Astrocyte (in vitro differentiated cells and primary cell): Measurements from ENCODE around the gene GAGE12J. TPM values are rescaled to one million over a fixed set of nuclear protein-coding genes. Genes with fewer than 3 reads are reported as not detected.

Experiments used
- DNase-seq: peaks from one replicate; pipeline ENCODE4 v3.0.0-alpha.2; 2010; ENCODE audit warnings: low read depth
- FAIRE-seq: peaks from 2 replicates; lab custom pipeline; 2011; peaks lifted over from hg19 to GRCh38; lab: Jason Lieb, UNC
- H2AFZ ChIP-seq: 2 replicates; pipeline ENCODE4 v1.6.0; 2012; ENCODE audit warnings: low read depth, low read length, inconsistent platforms
- H3K27ac ChIP-seq: 2 replicates; pipeline ENCODE4 v1.5.1; 2011; ENCODE audit warnings: low read depth, low read length, inconsistent platforms
- H3K27me3 ChIP-seq: 2 replicates; pipeline ENCODE4 v1.6.0; 2011; ENCODE audit warnings: low read length, inconsistent platforms; ENCODE audit not compliant: insufficient read depth
- H3K36me3 ChIP-seq: 2 replicates; pipeline ENCODE4 v1.5.1; 2011; ENCODE audit warnings: low read length, inconsistent platforms; ENCODE audit not compliant: insufficient read depth
- H3K4me1 ChIP-seq: 2 replicates; pipeline ENCODE4 v1.5.1; 2011; ENCODE audit warnings: low read length, inconsistent platforms; ENCODE audit not compliant: insufficient read depth
- H3K4me2 ChIP-seq: 2 replicates; pipeline ENCODE4 v1.6.0; 2012; ENCODE audit warnings: low read length, inconsistent platforms
- H3K4me3 ChIP-seq: 2 replicates; pipeline ENCODE4 v1.5.1; 2011; ENCODE audit warnings: low read depth, mild to moderate bottlenecking, low read length, inconsistent platforms; ENCODE audit not compliant: insufficient read depth
- H3K79me2 ChIP-seq: 2 replicates; pipeline ENCODE4 v1.6.0; 2012; ENCODE audit warnings: mild to moderate bottlenecking, low read length, inconsistent platforms; ENCODE audit not compliant: insufficient read depth
- H3K9ac ChIP-seq: 2 replicates; pipeline ENCODE4 v1.6.0; 2012; ENCODE audit warnings: mild to moderate bottlenecking, low read length, inconsistent platforms
- H3K9me3 ChIP-seq: 2 replicates; pipeline ENCODE4 v1.5.1; 2012; ENCODE audit warnings: low read depth, mild to moderate bottlenecking, low read length, inconsistent platforms; ENCODE audit not compliant: insufficient read depth
- H4K20me1 ChIP-seq: 2 replicates; pipeline ENCODE4 v1.6.0; 2012; ENCODE audit warnings: low read length, inconsistent platforms; ENCODE audit not compliant: insufficient read depth
- H3K27ac Mint-ChIP-seq: one replicate; pipeline ENCODE4 v1.8.0; 2021; ENCODE audit warnings: mild to moderate bottlenecking, mixed read lengths; ENCODE audit not compliant: unreplicated experiment
- H3K27me3 Mint-ChIP-seq: one replicate; pipeline ENCODE4 v1.8.0; 2021; ENCODE audit warnings: low read depth, mixed read lengths; ENCODE audit not compliant: unreplicated experiment
- H3K36me3 Mint-ChIP-seq: one replicate; pipeline ENCODE4 v1.8.0; 2021; ENCODE audit warnings: low read depth, mixed read lengths; ENCODE audit not compliant: unreplicated experiment
- H3K4me1 Mint-ChIP-seq: one replicate; pipeline ENCODE4 v1.8.0; 2021; ENCODE audit warnings: low read depth, mixed read lengths; ENCODE audit not compliant: unreplicated experiment
- H3K4me3 Mint-ChIP-seq: one replicate; pipeline ENCODE4 v1.8.0; 2021; ENCODE audit warnings: mild to moderate bottlenecking, moderate library complexity, mixed read lengths; ENCODE audit not compliant: unreplicated experiment
- H3K9me3 Mint-ChIP-seq: one replicate; pipeline ENCODE4 v1.8.0; 2021; ENCODE audit warnings: mild to moderate bottlenecking, mixed read lengths; ENCODE audit not compliant: unreplicated experiment
- EZH2 ChIP-seq: IDR thresholded peaks from 2 replicates; pipeline ENCODE4 v1.6.1; 2012; ENCODE audit warnings: mild to moderate bottlenecking, low read length, inconsistent platforms; ENCODE audit not compliant: insufficient read depth
- total RNA-seq: library from RNA; stranded (reverse); gene quantifications from 2 replicates; pipeline ENCODE4 v1.2.1, GENCODE V29; 2021
- TF ChIP-seq, protein P1 (sequence below): IDR thresholded peaks from 2 replicates; pipeline ENCODE4 v1.5.1; 2011; ENCODE audit warnings: low read depth, mild to moderate bottlenecking, inconsistent platforms, low read length, moderate library complexity; ENCODE audit not compliant: insufficient read depth

The GAGE12J gene
- total RNA-seq, 1 donor from 2014 or later: not detected

GRCh38 chrX:49309401-49309981, 12.3 kb upstream of the GAGE12J start:
- H2AFZ ChIP-seq: peak overlapping the region; percentile 63
- Mint-ChIP-seq H3K36me3 (no peaks in the 10 kb centered on the region), H3K4me3 (peak overlapping the region; percentile 69), H3K27ac (peak overlapping the region; percentile 90), H3K9me3 (no peaks in the 10 kb centered on the region), H3K27me3 (peaks cover 5% of the 10 kb centered on the region), H3K4me1 (peaks cover 8% of the 10 kb centered on the region)
- peak overlapping the region; percentile 46 for H3K4me3 ChIP-seq
- H3K36me3 ChIP-seq: no peaks in the 10 kb centered on the region
- no peak for TF ChIP-seq EZH2
- TF ChIP-seq, protein P1, sequence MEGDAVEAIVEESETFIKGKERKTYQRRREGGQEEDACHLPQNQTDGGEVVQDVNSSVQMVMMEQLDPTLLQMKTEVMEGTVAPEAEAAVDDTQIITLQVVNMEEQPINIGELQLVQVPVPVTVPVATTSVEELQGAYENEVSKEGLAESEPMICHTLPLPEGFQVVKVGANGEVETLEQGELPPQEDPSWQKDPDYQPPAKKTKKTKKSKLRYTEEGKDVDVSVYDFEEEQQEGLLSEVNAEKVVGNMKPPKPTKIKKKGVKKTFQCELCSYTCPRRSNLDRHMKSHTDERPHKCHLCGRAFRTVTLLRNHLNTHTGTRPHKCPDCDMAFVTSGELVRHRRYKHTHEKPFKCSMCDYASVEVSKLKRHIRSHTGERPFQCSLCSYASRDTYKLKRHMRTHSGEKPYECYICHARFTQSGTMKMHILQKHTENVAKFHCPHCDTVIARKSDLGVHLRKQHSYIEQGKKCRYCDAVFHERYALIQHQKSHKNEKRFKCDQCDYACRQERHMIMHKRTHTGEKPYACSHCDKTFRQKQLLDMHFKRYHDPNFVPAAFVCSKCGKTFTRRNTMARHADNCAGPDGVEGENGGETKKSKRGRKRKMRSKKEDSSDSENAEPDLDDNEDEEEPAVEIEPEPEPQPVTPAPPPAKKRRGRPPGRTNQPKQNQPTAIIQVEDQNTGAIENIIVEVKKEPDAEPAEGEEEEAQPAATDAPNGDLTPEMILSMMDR: no peak
- peak overlapping the region; percentile 60 for H3K9ac ChIP-seq
- H3K27ac ChIP-seq: no peak overlapping the region
- H3K4me2 ChIP-seq: peak overlapping the region; percentile 85
- peak; percentile 4 for DNase-seq
- H4K20me1 ChIP-seq: no peaks in the 10 kb centered on the region
- peak; percentile 93 for FAIRE-seq
- no peaks in the 10 kb centered on the region for H3K27me3 ChIP-seq
- no peaks in the 10 kb centered on the region for H3K9me3 ChIP-seq
- no peaks in the 10 kb centered on the region for H3K4me1 ChIP-seq
- H3K79me2 ChIP-seq: no peaks in the 10 kb centered on the region

DNA sequence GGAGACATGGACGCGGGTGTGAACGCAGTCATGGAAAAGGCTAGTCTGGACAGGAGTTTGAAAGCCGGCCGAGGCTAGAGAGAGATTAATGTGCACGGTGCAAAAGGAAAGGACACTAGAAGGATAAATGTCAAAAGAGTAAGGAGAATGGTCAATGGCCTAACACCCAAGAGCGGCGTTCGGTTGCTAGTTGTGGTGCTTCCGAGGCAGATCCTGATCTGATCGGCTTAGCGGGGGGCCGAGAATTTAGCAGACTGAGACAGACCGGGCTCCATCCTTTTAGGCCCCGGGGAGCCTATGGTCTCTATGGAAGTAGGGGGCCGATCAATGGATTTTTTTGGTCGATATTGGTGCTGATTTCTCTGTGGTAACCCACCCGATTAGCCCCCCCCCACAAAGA, 11.5 kb upstream of the GAGE12J start:
- peaks cover 5% of the 10 kb centered on the region for H3K27me3 Mint-ChIP-seq
- no peak for DNase-seq
- no peak overlapping the region for H3K4me3 ChIP-seq
- peak; percentile 72 for FAIRE-seq
- TF ChIP-seq EZH2: no peak
- TF ChIP-seq, protein P1: no peak
- no peaks in the 10 kb centered on the region for H3K36me3 Mint-ChIP-seq
- H3K79me2 ChIP-seq: no peaks in the 10 kb centered on the region
- H3K27ac Mint-ChIP-seq: no peak overlapping the region
- no peak overlapping the region for H3K27ac ChIP-seq
- H3K4me2 ChIP-seq: peak overlapping the region; percentile 85
- no peaks in the 10 kb centered on the region for H4K20me1 ChIP-seq
- H3K27me3 ChIP-seq: no peaks in the 10 kb centered on the region
- no peaks in the 10 kb centered on the region for H3K4me1 ChIP-seq
- no peaks in the 10 kb centered on the region for H3K36me3 ChIP-seq
- no peak overlapping the region for H3K4me3 Mint-ChIP-seq
- no peak overlapping the region for H3K9ac ChIP-seq
- H2AFZ ChIP-seq: peak overlapping the region; percentile 63
- no peaks in the 10 kb centered on the region for H3K9me3 ChIP-seq
- H3K4me1 Mint-ChIP-seq: peaks cover 8% of the 10 kb centered on the region
- H3K9me3 Mint-ChIP-seq: no peaks in the 10 kb centered on the region

- no peak overlapping the region for H3K9ac ChIP-seq
- H3K27ac Mint-ChIP-seq: no peak overlapping the region
- H3K9me3 Mint-ChIP-seq: no peaks in the 10 kb centered on the region
- no peak overlapping the region for H3K4me3 ChIP-seq
- H3K36me3 ChIP-seq: no peaks in the 10 kb centered on the region
- no peaks in the 10 kb centered on the region for H3K36me3 Mint-ChIP-seq
- H3K4me3 Mint-ChIP-seq: no peak overlapping the region
- H3K4me2 ChIP-seq: no peak overlapping the region
- H4K20me1 ChIP-seq: no peaks in the 10 kb centered on the region
- H3K27me3 Mint-ChIP-seq: peaks cover 5% of the 10 kb centered on the region
- peaks cover 8% of the 10 kb centered on the region for H3K4me1 Mint-ChIP-seq
- no peak overlapping the region for H2AFZ ChIP-seq
- no peaks in the 10 kb centered on the region for H3K79me2 ChIP-seq
- DNase-seq (no peak), FAIRE-seq (no peak)
- no peak overlapping the region for H3K27ac ChIP-seq
- no peaks in the 10 kb centered on the region for H3K9me3 ChIP-seq
- H3K4me1 ChIP-seq: no peaks in the 10 kb centered on the region
- H3K27me3 ChIP-seq: no peaks in the 10 kb centered on the region
- TF ChIP-seq, protein P1: no peak
- no peak for TF ChIP-seq EZH2
These were observed 9.7 kb upstream of the GAGE12J start for GRCh38 chrX:49312176-49312575.
